ENCODE measurements around the gene TICAM1. TPM values are rescaled to one million over a fixed set of nuclear protein-coding genes. Genes with fewer than 3 reads are reported as not detected.
A peak's percentile ranks its signal among the peaks of the same experiment; 100 is the strongest.

Gene TICAM1
- total and polyA plus RNA-seq, 2 of the 13 experiments (the other 11 are each of a cell fraction or from before 2014, with no cell fraction given), result 0.33 to 0.95 TPM

DNA sequence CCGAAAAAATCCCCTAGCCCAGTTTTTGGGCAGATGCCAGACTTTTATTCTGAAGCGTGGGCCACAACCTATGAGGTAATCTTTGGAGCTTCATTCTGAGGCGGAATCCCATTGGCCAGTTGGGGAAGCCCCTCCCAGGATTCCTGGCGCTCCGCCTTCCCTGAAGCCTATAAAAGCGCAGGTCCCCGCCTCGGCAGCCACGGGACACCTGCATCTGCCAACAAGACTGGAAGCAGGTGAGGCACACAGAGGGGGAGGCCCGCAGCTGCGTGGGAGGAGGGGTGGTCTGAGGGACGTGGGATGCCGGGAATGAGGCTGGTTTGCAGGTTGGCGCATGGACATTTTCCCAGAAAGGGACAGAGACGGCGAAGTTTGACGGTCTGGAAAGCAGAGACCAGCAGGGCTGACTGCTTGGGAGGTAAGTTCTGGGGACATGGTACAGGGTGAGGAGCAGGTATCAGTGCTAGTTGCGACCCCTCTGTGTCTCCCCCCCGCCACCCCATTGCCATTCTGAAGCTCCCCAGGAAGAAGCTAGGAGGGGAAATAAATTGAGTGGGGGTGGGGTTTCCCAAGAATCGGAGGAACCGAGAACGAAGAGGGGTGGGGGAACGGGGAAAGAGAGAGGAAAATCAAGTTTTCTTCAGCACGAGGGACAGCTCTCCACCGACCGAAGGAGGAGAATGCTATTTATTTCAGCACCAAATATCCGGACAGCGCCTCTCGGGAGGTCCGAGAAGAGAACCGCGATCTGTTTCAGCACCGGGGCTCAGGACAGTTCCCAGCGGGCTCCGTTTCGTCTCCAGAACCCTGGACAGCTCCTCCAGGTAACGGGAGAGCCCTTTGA, 62.4 kb downstream of the TICAM1 start (continued):
- TF ChIP-seq PLSCR1 (CRISPR knock-in tag; IDR thresholded peaks at IDR 0.05; ENCODE audit: borderline replicate concordance), result peak; percentile 100
- TF ChIP-seq ATF7-NPFF (CRISPR knock-in tag; IDR thresholded peaks at IDR 0.05; ENCODE audit: low read depth), result peak; percentile 100
- peak; percentile 100 for TF ChIP-seq FOXK1 (CRISPR knock-in tag; IDR thresholded peaks at IDR 0.05; ENCODE audit: borderline replicate concordance, low read depth)
- TF ChIP-seq HMG20A (CRISPR knock-in tag; IDR thresholded peaks at IDR 0.05; ENCODE audit: borderline replicate concordance), result peak; percentile 98
- peak; percentile 94 for TF ChIP-seq MYC (CRISPR knock-in tag; IDR thresholded peaks at IDR 0.05; ENCODE audit: borderline replicate concordance)
- 0 out of 2 replicates have a peak, but pooled peaks have one; percentile 20 for TF ChIP-seq FOXK2 (IDR thresholded peaks at IDR 0.05)
- no peak for TF ChIP-seq NCOR1 (IDR thresholded peaks at IDR 0.05; ENCODE audit: borderline replicate concordance, low read length)
- TF ChIP-seq, protein P1, sequence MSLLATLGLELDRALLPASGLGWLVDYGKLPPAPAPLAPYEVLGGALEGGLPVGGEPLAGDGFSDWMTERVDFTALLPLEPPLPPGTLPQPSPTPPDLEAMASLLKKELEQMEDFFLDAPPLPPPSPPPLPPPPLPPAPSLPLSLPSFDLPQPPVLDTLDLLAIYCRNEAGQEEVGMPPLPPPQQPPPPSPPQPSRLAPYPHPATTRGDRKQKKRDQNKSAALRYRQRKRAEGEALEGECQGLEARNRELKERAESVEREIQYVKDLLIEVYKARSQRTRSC (CRISPR knock-in tag; IDR thresholded peaks at IDR 0.05; ENCODE audit: low read depth), result peak; percentile 100
- peak; percentile 100 for TF ChIP-seq MEIS1 (CRISPR knock-in tag; IDR thresholded peaks at IDR 0.05; ENCODE audit: borderline replicate concordance)
- TF ChIP-seq ZNF510 (CRISPR knock-in tag; IDR thresholded peaks at IDR 0.05; ENCODE audit: low read depth), result peak; percentile 100
- TF ChIP-seq PAX8 (CRISPR knock-in tag; IDR thresholded peaks at IDR 0.05; ENCODE audit: borderline replicate concordance), result peak; percentile 100
- peak; percentile 99 for TF ChIP-seq FOXM1 (CRISPR knock-in tag; IDR thresholded peaks at IDR 0.05)
- peak; percentile 100 for TF ChIP-seq ZMAT5 (CRISPR knock-in tag; IDR thresholded peaks at IDR 0.05; ENCODE audit: borderline replicate concordance, low read depth)
- peak; percentile 100 for TF ChIP-seq MED13 (CRISPR knock-in tag; IDR thresholded peaks at IDR 0.05)
- peak; percentile 100 for TF ChIP-seq ATAD3A (CRISPR knock-in tag; IDR thresholded peaks at IDR 0.05)
- TF ChIP-seq NR2C2 (CRISPR knock-in tag; IDR thresholded peaks at IDR 0.05; ENCODE audit: borderline replicate concordance), result peak; percentile 92
- peak; percentile 99 for TF ChIP-seq NR3C1 (CRISPR knock-in tag; IDR thresholded peaks at IDR 0.05)
- TF ChIP-seq, protein P2, sequence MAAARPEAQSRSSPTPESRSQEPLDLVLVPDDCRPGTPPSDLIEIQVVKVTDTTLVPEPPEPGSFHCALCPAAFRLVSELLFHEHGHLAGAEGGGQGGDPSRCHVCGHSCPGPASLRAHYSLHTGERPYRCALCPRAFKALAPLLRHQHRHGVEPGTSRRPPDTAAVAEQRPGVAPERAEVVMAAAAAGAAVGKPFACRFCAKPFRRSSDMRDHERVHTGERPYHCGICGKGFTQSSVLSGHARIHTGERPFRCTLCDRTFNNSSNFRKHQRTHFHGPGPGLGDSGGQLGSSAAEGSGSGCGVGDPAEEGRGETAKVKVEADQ (CRISPR knock-in tag; IDR thresholded peaks at IDR 0.05; ENCODE audit: borderline replicate concordance), result peak; percentile 100
- TF ChIP-seq SMAD3 (CRISPR knock-in tag; IDR thresholded peaks at IDR 0.05), result peak; percentile 100
- TF ChIP-seq, protein P3, sequence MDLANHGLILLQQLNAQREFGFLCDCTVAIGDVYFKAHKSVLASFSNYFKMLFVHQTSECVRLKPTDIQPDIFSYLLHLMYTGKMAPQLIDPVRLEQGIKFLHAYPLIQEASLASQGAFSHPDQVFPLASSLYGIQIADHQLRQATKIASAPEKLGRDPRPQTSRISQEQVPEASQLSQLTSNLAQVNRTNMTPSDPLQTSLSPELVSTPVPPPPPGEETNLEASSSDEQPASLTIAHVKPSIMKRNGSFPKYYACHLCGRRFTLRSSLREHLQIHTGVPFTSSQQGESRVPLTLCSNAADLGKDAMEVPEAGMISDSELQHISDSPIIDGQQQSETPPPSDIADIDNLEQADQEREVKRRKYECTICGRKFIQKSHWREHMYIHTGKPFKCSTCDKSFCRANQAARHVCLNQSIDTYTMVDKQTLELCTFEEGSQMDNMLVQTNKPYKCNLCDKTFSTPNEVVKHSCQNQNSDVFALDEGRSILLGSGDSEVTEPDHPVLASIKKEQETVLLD (CRISPR knock-in tag; IDR thresholded peaks at IDR 0.05; ENCODE audit: low read depth), result peak; percentile 97
- peak; percentile 99 for TF ChIP-seq PITX1 (CRISPR knock-in tag; IDR thresholded peaks at IDR 0.05)

Measured in HepG2 (cell line).